HepG2 (cell line): ENCODE data around the gene NEK6. TPM values are rescaled to one million over a fixed set of nuclear protein-coding genes. Genes with fewer than 3 reads are reported as not detected.

Experiments
- ATAC-seq: fragments of 200-7000 bp; cut with Tn5 transposase; 3 replicates; pipeline ENCODE4 v1.9.1; 2020; ENCODE audit warnings: mild to moderate bottlenecking, moderate library complexity
- BruUV-seq: library from RNA; stranded (reverse); fragments of 400-500 nt; replicated peaks from 2 replicates; lab custom pipeline; 2021; lab: Mats Ljungman, UMichigan
- CTCF ChIA-PET: fragments of 300-600 bp; formaldehyde crosslinking; extraction: SDS; loops from one replicate; lab custom pipeline; 2021; ENCODE audit warnings: low total read pairs, inconsistent platforms, low intra/inter-chr PET ratio; lab: Yijun Ruan, JAX
- POLR2A ChIA-PET: fragments of 350-600 bp; sonication (Branson Sonifier 250); formaldehyde crosslinking; loops from one replicate; lab custom pipeline; 2020; ENCODE audit warnings: antibody characterized with exemption, inconsistent platforms; lab: Yijun Ruan, JAX
- DNase-seq: peaks from one replicate; pipeline ENCODE4 v3.0.0-alpha.2; 2015; ENCODE audit warnings: low spot score
- FAIRE-seq: peaks from 3 replicates; lab custom pipeline; 2011; peaks lifted over from hg19 to GRCh38; lab: Jason Lieb, UNC
- H2AFZ ChIP-seq: one replicate; pipeline ENCODE4 v1.6.1; 2011; ENCODE audit warnings: low read length, inconsistent platforms
- H3K27ac ChIP-seq: fragments of 300-600 bp; 3 replicates; pipeline ENCODE4 v1.8.0; 2011; ENCODE audit warnings: mixed run types, mild to moderate bottlenecking, mixed read lengths, low read length, inconsistent platforms; ENCODE audit not compliant: insufficient read depth; ENCODE audit errors: extremely low read length
- H3K27me3 ChIP-seq, 2 experiments: fragments of 200-600 bp in 1 of 2; 2 replicates in 1 of 2; 3 replicates in 1 of 2; pipeline versions ENCODE4 v1.6.0 to v1.8.0; 2011; ENCODE audit warnings: low read length in 2 of 2, mild to moderate bottlenecking in 2 of 2, moderate library complexity in 2 of 2, inconsistent platforms in 1 of 2; ENCODE audit not compliant: insufficient read depth in 2 of 2, control insufficient read depth in 1 of 2
- H3K36me3 ChIP-seq, 2 experiments: fragments of 200-600 bp in 1 of 2; replicated peaks in 1 of 2; 2 replicates in 1 of 2; 3 replicates in 1 of 2; pipeline versions ENCODE4 v1.5.1 to v1.8.0; 2011; ENCODE audit warnings: low read length in 2 of 2, inconsistent platforms in 1 of 2; ENCODE audit not compliant: insufficient read depth in 2 of 2, control insufficient read depth in 1 of 2
- H3K4me1 ChIP-seq: 2 replicates; pipeline ENCODE4 v1.5.1; 2012; ENCODE audit warnings: low read length, inconsistent platforms; ENCODE audit not compliant: insufficient read depth
- H3K4me2 ChIP-seq: 2 replicates; pipeline ENCODE4 v1.6.0; 2011; ENCODE audit warnings: low read depth, low read length, inconsistent platforms
- H3K4me3 ChIP-seq, 3 experiments: fragments of 200-600 bp in 1 of 3; sonication (generic), shearing (Covaris generic) in 1 of 3; replicated peaks in 1 of 3; 2 replicates each; pipeline ENCODE4 v1.5.1; 2011 to 2016; ENCODE audit warnings: low read length in 3 of 3, inconsistent platforms in 2 of 3, low read depth in 2 of 3, mild to moderate bottlenecking in 2 of 3, control low read depth in 1 of 3, mixed read lengths in 1 of 3; ENCODE audit not compliant: insufficient read depth in 1 of 3
- H3K79me2 ChIP-seq: one replicate; pipeline ENCODE4 v1.6.1; 2011; ENCODE audit warnings: low read length, inconsistent platforms; ENCODE audit not compliant: insufficient read depth
- H3K9ac ChIP-seq: 2 replicates; pipeline ENCODE4 v1.6.0; 2011; ENCODE audit warnings: mild to moderate bottlenecking, low read depth, low read length, inconsistent platforms; ENCODE audit not compliant: insufficient read depth
- H3K9me3 ChIP-seq: 2 replicates; pipeline ENCODE4 v1.5.1; 2012; ENCODE audit warnings: mild to moderate bottlenecking, low read length
- H4K20me1 ChIP-seq: 2 replicates; pipeline ENCODE4 v1.6.0; 2011; ENCODE audit warnings: inconsistent platforms, mild to moderate bottlenecking, low read length, moderate library complexity; ENCODE audit not compliant: insufficient read depth
- GATA4 ChIP-seq: sonication (generic); IDR thresholded peaks from 2 replicates; pipeline ENCODE4 v1.6.1; 2016; ENCODE audit warnings: antibody characterized with exemption, low read depth, borderline replicate concordance
- IKZF4 ChIP-seq: sonication (generic); formaldehyde crosslinking; IDR thresholded peaks from 2 replicates; pipeline ENCODE4 v1.5.1; 2020; ENCODE audit warnings: borderline replicate concordance, mild to moderate bottlenecking, low read depth, missing genetic modification reagents; ENCODE audit errors: not compliant biosample characterization
- MAFF ChIP-seq: IDR thresholded peaks from 2 replicates; pipeline ENCODE4 v1.6.1; 2011; ENCODE audit warnings: low read depth, low read length, improper control_type of control experiment
- MAFG ChIP-seq: sonication (generic); formaldehyde crosslinking; IDR thresholded peaks from 2 replicates; pipeline ENCODE4 v1.5.1; 2020; ENCODE audit warnings: mild to moderate bottlenecking, missing genetic modification reagents
- MTA3 ChIP-seq: sonication (generic); formaldehyde crosslinking; IDR thresholded peaks from 2 replicates; pipeline ENCODE4 v1.4.0; 2020; ENCODE audit warnings: missing genetic modification reagents
- POLR2A ChIP-seq, 2 experiments: IDR thresholded peaks; 2 replicates each; pipeline ENCODE4 v1.6.1; 2011; ENCODE audit warnings: low read depth in 2 of 2, low read length in 2 of 2, mild to moderate bottlenecking in 1 of 2, moderate library complexity in 1 of 2; ENCODE audit not compliant: insufficient read depth in 1 of 2
- RBM22 ChIP-seq: fragments of 200-400 bp; formaldehyde crosslinking; optimal IDR thresholded peaks from 2 replicates; pipeline ENCODE3; 2017; ENCODE audit warnings: mild to moderate bottlenecking, low read length, moderate library complexity
- RNF2 ChIP-seq: fragments of 450-650 bp; conservative IDR thresholded peaks from 2 replicates; pipeline ENCODE4 v1.6.1; 2016; ENCODE audit warnings: low read depth
- ZC3H4 ChIP-seq: sonication (generic); formaldehyde crosslinking; IDR thresholded peaks from 2 replicates; pipeline ENCODE4 v1.4.0; 2020; ENCODE audit warnings: missing genetic modification reagents, borderline replicate concordance
- ZNF570 ChIP-seq: sonication (generic); formaldehyde crosslinking; IDR thresholded peaks from 2 replicates; pipeline ENCODE4 v1.4.0; 2020; ENCODE audit warnings: mild to moderate bottlenecking, missing genetic modification reagents, borderline replicate concordance
- ZSCAN29 ChIP-seq: sonication (generic); formaldehyde crosslinking; conservative IDR thresholded peaks from 2 replicates; pipeline ENCODE4 v1.4.0; 2020; ENCODE audit warnings: mild to moderate bottlenecking, missing genetic modification reagents
- WGBS: methylation state at CpG from one replicate; pipeline ENCODE4 v1.1.6; 2017; ENCODE audit warnings: low lambda C conversion rate; 5-methylcytosine and 5-hydroxymethylcytosine counted together
- in situ Hi-C: cut with HindIII; loops from 2 replicates; pipeline ENCODE4 v1.10.0; 2017; ENCODE audit warnings: low pct_unique_long_range_greater_than_20kb; ENCODE audit not compliant: extremely low pct_ligation_motif_present
- intact Hi-C: fragments of 100-400 bp; cut with micrococcal nuclease; formaldehyde crosslinking; loops from one replicate; pipeline ENCODE4 v1.10.0; 2022; ENCODE audit not compliant: unreplicated experiment
- polyA plus RNA-seq, 8 experiments: library from polyadenylated mRNA; depleted of rRNA in 3 of 8; stranded (reverse) in 7 of 8; unstranded in 1 of 8; fragments of >200 nt; fragmentation: Illumina TruSeq in 4 of 8; extraction: Trizol in 4 of 8; gene quantifications; 2 replicates each; pipeline versions ENCODE4 v1.2.1 to v1.2.3, GENCODE V29; 2011 to 2016; ENCODE audit warnings: low read depth in 4 of 8, missing spikeins in 1 of 8, mixed read lengths in 1 of 8; ENCODE audit not compliant: insufficient read depth in 1 of 8
- total RNA-seq, 5 experiments: library from RNA; depleted of rRNA; stranded (reverse); fragments of >200 nt; fragmentation: Illumina TruSeq; extraction: Trizol; gene quantifications; 2 replicates each; pipeline ENCODE4 v1.2.3, GENCODE V29; 2016; ENCODE audit warnings: low read depth in 1 of 5
- TF ChIP-seq, protein P1 (sequence below): sonication (generic); formaldehyde crosslinking; IDR thresholded peaks from 2 replicates; pipeline ENCODE4 v1.9.0; 2021; ENCODE audit warnings: mild to moderate bottlenecking, missing genetic modification reagents
- TF ChIP-seq, protein P2 (sequence below): IDR thresholded peaks from 2 replicates; pipeline ENCODE4 v1.6.1; 2016; ENCODE audit warnings: low read depth, borderline replicate concordance

Gene NEK6
- total and polyA plus RNA-seq, 2 of the 13 experiments (the other 11 are each of a cell fraction or from before 2014, with no cell fraction given), result 30.4 to 119 TPM

DNA sequence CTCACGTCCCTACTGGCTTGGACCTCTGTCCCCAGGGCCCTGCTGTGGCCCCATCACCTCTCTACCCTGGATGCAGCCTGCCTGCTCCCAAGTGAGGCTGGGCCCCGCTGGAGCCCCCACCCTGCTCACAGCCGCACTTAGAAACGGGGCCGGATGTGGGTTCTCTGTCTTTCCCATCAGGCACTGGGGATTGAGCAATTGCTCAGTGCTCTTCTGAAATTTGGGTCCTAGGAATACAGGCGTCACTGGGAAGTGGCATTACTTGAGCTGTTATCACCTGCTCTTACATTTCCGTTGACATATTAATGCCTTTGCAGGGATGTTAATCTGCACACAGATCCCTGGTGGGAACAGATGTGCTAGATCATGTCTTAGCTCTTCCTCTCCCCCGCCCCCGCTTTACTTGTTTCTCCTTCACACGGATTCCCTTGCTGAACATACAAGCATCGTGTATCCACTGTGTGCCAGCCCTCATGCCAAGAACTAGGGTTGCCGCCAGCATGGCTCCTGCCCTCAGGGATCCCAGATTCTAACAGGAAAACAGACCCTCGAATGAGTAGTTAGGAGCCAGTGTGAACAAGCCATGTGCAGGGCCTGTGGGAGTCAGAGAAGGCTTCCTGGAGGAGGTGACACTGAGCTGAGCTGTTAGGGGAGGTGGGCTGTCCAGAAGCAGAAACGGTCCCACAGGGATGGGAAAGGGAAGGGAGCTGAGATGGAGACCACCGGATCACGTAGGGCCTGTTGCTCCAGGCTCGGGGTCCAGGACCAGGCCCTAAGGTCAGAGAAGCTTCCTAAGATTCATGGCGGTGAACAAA, 65.1 kb downstream of the NEK6 start:
- 98% methylated on average over 16 of the region's 18 CpGs for WGBS
- intact Hi-C loops, result no loop called here

More for the DNA sequence above, 65.1 kb downstream of the NEK6 start:
- H3K4me2 ChIP-seq, result no peak overlapping the region
- H3K27ac ChIP-seq, result no peak overlapping the region
- no TSS peak for BruUV-seq
- ChIA-PET POLR2A (no interaction called here), CTCF (no interaction called here)
- no peak overlapping the region for H2AFZ ChIP-seq
- ATAC-seq, result no peak
- TF ChIP-seq MTA3 (no peak), IKZF4 (no peak), ZSCAN29 (CRISPR knock-in tag) (no peak), ZNF570 (CRISPR knock-in tag) (no peak), ZC3H4 (no peak), MAFF (no peak), GATA4 (no peak), POLR2A (IDR thresholded peaks at IDR 0.05; ENCODE audit: insufficient read depth in 1 of 2, low read depth in 2 of 2, low read length in 2 of 2) (0 out of 4 replicates have a peak, but pooled peaks of 1 of the 2 experiments have one; percentile 14), RBM22 (peak; percentile 68), MAFG (CRISPR knock-in tag) (no peak), RNF2 (no peak)
- TF ChIP-seq, protein P1, sequence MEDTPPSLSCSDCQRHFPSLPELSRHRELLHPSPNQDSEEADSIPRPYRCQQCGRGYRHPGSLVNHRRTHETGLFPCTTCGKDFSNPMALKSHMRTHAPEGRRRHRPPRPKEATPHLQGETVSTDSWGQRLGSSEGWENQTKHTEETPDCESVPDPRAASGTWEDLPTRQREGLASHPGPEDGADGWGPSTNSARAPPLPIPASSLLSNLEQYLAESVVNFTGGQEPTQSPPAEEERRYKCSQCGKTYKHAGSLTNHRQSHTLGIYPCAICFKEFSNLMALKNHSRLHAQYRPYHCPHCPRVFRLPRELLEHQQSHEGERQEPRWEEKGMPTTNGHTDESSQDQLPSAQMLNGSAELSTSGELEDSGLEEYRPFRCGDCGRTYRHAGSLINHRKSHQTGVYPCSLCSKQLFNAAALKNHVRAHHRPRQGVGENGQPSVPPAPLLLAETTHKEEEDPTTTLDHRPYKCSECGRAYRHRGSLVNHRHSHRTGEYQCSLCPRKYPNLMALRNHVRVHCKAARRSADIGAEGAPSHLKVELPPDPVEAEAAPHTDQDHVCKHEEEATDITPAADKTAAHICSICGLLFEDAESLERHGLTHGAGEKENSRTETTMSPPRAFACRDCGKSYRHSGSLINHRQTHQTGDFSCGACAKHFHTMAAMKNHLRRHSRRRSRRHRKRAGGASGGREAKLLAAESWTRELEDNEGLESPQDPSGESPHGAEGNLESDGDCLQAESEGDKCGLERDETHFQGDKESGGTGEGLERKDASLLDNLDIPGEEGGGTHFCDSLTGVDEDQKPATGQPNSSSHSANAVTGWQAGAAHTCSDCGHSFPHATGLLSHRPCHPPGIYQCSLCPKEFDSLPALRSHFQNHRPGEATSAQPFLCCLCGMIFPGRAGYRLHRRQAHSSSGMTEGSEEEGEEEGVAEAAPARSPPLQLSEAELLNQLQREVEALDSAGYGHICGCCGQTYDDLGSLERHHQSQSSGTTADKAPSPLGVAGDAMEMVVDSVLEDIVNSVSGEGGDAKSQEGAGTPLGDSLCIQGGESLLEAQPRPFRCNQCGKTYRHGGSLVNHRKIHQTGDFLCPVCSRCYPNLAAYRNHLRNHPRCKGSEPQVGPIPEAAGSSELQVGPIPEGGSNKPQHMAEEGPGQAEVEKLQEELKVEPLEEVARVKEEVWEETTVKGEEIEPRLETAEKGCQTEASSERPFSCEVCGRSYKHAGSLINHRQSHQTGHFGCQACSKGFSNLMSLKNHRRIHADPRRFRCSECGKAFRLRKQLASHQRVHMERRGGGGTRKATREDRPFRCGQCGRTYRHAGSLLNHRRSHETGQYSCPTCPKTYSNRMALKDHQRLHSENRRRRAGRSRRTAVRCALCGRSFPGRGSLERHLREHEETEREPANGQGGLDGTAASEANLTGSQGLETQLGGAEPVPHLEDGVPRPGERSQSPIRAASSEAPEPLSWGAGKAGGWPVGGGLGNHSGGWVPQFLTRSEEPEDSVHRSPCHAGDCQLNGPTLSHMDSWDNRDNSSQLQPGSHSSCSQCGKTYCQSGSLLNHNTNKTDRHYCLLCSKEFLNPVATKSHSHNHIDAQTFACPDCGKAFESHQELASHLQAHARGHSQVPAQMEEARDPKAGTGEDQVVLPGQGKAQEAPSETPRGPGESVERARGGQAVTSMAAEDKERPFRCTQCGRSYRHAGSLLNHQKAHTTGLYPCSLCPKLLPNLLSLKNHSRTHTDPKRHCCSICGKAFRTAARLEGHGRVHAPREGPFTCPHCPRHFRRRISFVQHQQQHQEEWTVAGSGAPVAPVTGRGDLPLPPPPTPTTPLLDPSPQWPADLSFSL (CRISPR knock-in tag), result no peak
- TF ChIP-seq, protein P2, sequence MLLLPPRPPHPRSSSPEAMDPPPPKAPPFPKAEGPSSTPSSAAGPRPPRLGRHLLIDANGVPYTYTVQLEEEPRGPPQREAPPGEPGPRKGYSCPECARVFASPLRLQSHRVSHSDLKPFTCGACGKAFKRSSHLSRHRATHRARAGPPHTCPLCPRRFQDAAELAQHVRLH (CRISPR knock-in tag), result no peak
- in situ Hi-C loops, result loop anchor here (5.0 kb wide), 1 partner anchor 196 kb away; no protein-coding TSS in a partner anchor
- H3K9me3 ChIP-seq, result no peaks in the 10 kb centered on the region
- FAIRE-seq, result no peak
- no peak for DNase-seq
- H3K79me2 ChIP-seq, result no peaks in the 10 kb centered on the region
- peaks cover 44 to 63% of the 10 kb centered on the region in 2 experiments for H3K36me3 ChIP-seq
- H3K4me1 ChIP-seq, result no peaks in the 10 kb centered on the region
- H3K9ac ChIP-seq, result no peak overlapping the region
- no peaks in the 10 kb centered on the region for H3K27me3 ChIP-seq
- no peak overlapping the region for H3K4me3 ChIP-seq
- H4K20me1 ChIP-seq, result peaks cover 5% of the 10 kb centered on the region; the same call in 1 of the 2 replicates
